ENCODE data around the gene CELF4.
"Not testable (repeated sequence)": the region's sequence is repeated elsewhere in the genome, so short reads cannot be mapped to it uniquely, and the experiment has no call there.

The CELF4 gene

GRCh38 chr18:37467002-37467662 lies 98.5 kb downstream of the CELF4 start:
- Histone ChIP-seq H3K36me3 (replicated peaks) (no peaks in the 10 kb centered on the region), H3K9me3 (no peaks in the 10 kb centered on the region), H3K27me3 (ENCODE audit: low read depth) (peaks cover 10% of the 10 kb centered on the region; the same call in 1 of the 2 replicates), H3K4me1 (no peaks in the 10 kb centered on the region), H3K4me3 (no peak overlapping the region)
- DNase-seq (ENCODE audit: low spot score in 2 of 2), result no peak
- in situ Hi-C loops (cut with MboI; ENCODE audit: low sequenced_read_pairs), result no loop called here

DNA sequence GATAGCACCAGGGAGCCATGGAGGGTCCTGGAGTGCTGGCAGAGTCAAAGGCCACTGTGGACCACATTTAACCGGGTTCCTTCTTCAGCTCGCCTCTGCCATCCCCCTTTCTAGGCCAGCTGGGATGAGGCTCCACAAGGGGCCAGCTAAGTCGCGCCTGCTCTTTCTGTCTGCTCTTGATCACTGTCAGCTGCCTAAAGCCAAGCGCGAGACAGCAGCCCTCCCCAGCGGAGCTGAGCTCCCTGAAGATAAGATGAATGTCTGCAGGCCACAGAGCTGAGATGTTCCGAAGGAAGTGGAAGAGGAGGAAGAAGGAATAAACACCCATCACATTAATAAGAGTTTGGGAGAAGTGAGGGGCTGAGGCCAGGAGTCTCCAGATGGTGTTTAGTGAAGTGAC lies 99.6 kb downstream of the CELF4 start:
- in situ Hi-C loops (cut with MboI; ENCODE audit: low sequenced_read_pairs), result no loop called here
- no peak for DNase-seq (ENCODE audit: low spot score in 2 of 2)
- Histone ChIP-seq H3K9me3 (no peaks in the 10 kb centered on the region), H3K27me3 (ENCODE audit: low read depth) (peaks cover 10% of the 10 kb centered on the region; the same call in 1 of the 2 replicates), H3K4me3 (no peak overlapping the region), H3K4me1 (no peaks in the 10 kb centered on the region), H3K36me3 (replicated peaks) (no peaks in the 10 kb centered on the region)

DNA sequence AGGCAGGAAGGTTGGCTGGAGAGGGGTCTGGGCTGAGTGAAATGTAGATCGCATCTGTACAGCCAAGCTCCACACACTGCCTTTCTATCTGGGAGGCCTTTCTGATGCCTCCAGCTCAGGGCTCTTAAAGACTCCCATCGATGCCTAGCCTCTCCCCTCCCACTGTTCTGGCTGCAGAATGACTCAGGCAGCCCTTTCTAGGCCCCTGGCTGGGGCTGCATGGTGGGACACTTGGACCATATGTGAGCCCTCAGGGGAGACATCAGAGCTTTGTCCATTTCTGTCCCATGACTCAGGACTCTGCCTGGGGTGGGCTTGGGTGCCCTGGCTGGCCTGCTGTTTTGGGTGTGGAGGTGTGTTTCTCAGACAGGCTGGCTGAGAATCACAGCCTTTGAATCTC lies 101.3 kb downstream of the CELF4 start:
- H3K9me3 ChIP-seq, result no peaks in the 10 kb centered on the region

DNA sequence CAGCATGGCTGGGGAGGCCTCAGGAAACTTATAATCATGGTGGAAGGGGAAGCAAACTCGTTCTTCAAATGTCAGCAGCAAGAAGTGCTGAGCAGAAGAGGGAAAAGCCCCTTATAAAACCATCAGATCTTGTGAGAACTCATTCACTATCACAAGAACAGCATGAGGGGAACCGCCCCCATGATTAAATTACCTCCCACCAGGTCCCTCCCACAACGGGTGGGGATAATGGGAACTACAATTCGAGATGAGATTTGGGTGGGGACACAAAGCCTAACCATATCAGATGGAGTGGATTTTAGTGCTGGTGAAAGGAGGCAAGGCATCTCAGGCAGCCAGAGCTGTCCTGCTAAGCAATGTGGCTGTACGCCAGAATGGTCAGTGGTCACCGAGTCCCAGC lies 104.3 kb downstream of the CELF4 start:
- H3K36me3 ChIP-seq (replicated peaks); in situ Hi-C loops (cut with MboI; ENCODE audit: low sequenced_read_pairs); H3K9me3 ChIP-seq; H3K4me1 ChIP-seq; H3K4me3 ChIP-seq; H3K27me3 ChIP-seq (ENCODE audit: low read depth); DNase-seq (ENCODE audit: low spot score in 2 of 2): not testable (repeated sequence)

More for the DNA sequence above, 101.3 kb downstream of the CELF4 start:
- no peaks in the 10 kb centered on the region for H3K27me3 ChIP-seq (ENCODE audit: low read depth)
- no peaks in the 10 kb centered on the region for H3K36me3 ChIP-seq (replicated peaks)
- no peak overlapping the region for H3K4me3 ChIP-seq
- in situ Hi-C loops (cut with MboI; ENCODE audit: low sequenced_read_pairs), result no loop called here
- DNase-seq (ENCODE audit: low spot score in 2 of 2), result no peak
- no peaks in the 10 kb centered on the region for H3K4me1 ChIP-seq

DNA sequence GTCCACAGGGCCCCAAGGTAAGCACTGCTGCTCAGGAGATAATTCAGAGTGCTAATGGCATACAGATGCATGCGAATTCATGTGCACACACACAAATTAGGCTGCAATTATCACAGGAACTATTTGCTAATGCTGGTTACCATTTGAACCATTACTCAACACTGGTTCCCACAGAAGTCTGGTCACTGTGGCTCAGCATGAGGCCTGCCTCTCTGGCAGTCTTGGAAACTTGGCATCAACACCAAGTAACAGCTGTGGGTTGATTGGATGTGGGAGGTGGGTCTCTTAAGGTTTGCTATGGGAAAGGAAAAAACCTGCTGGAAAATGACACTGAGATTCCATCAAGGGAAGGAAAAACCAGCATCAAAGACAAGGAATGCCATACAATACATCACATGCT lies 105.0 kb downstream of the CELF4 start:
- H3K4me3 ChIP-seq, result no peak overlapping the region
- DNase-seq (ENCODE audit: low spot score in 2 of 2), result no peak
- H3K27me3 ChIP-seq (ENCODE audit: low read depth), result no peaks in the 10 kb centered on the region
- in situ Hi-C loops (cut with MboI; ENCODE audit: low sequenced_read_pairs), result no loop called here
- no peaks in the 10 kb centered on the region for H3K9me3 ChIP-seq
- no peaks in the 10 kb centered on the region for H3K4me1 ChIP-seq
- H3K36me3 ChIP-seq (replicated peaks), result no peaks in the 10 kb centered on the region

GRCh38 chr18:37458697-37459096 lies 106.9 kb downstream of the CELF4 start:
- H3K27me3 ChIP-seq (ENCODE audit: low read depth), result no peaks in the 10 kb centered on the region
- in situ Hi-C loops (cut with MboI; ENCODE audit: low sequenced_read_pairs), result no loop called here
- no peak for DNase-seq (ENCODE audit: low spot score in 2 of 2)
- no peaks in the 10 kb centered on the region for H3K4me1 ChIP-seq
- H3K4me3 ChIP-seq, result no peak overlapping the region
- H3K36me3 ChIP-seq (replicated peaks), result no peaks in the 10 kb centered on the region
- H3K9me3 ChIP-seq, result no peaks in the 10 kb centered on the region

- Histone ChIP-seq H3K27me3 (ENCODE audit: low read depth) (no peaks in the 10 kb centered on the region), H3K4me3 (no peak overlapping the region), H3K4me1 (no peaks in the 10 kb centered on the region), H3K9me3 (no peaks in the 10 kb centered on the region), H3K36me3 (replicated peaks) (no peaks in the 10 kb centered on the region)
- no peak for DNase-seq (ENCODE audit: low spot score in 2 of 2)
- in situ Hi-C loops (cut with MboI; ENCODE audit: low sequenced_read_pairs), result no loop called here
These were observed 107.8 kb downstream of the CELF4 start for GRCh38 chr18:37457753-37458152.

DNA sequence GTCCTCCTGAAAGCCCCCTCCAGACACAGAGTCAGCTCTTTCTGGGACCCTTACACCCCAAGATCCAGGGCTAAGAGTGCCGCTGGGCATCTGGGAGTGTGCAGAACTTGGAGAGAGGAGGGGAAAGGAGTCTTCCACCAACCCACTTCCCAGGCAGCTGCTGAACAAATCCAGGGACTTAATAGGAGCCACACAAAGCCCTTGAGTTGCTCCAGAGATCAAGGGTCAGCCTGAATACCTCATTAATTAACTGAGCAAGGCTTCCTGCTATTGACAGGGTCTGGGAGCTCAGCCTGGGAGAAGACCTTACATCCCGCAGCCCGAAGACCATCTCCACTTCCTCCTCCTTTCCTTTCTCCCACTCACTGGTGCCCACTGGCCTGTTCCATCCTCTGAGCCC lies 108.3 kb downstream of the CELF4 start:
- H3K4me1 ChIP-seq, result no peaks in the 10 kb centered on the region
- in situ Hi-C loops (cut with MboI; ENCODE audit: low sequenced_read_pairs), result no loop called here
- no peak for DNase-seq (ENCODE audit: low spot score in 2 of 2)

GRCh38 chr18:37456873-37457272 lies 108.7 kb downstream of the CELF4 start:
- H3K27me3 ChIP-seq (ENCODE audit: low read depth), result no peaks in the 10 kb centered on the region
- no peak overlapping the region for H3K4me3 ChIP-seq
- H3K36me3 ChIP-seq (replicated peaks), result no peaks in the 10 kb centered on the region
- DNase-seq (ENCODE audit: low spot score in 2 of 2), result no peak
- H3K9me3 ChIP-seq, result no peaks in the 10 kb centered on the region
- in situ Hi-C loops (cut with MboI; ENCODE audit: low sequenced_read_pairs), result no loop called here
- H3K4me1 ChIP-seq, result no peaks in the 10 kb centered on the region

More for the DNA sequence above, 108.3 kb downstream of the CELF4 start:
- no peak overlapping the region for H3K4me3 ChIP-seq
- H3K27me3 ChIP-seq (ENCODE audit: low read depth), result no peaks in the 10 kb centered on the region
- no peaks in the 10 kb centered on the region for H3K36me3 ChIP-seq (replicated peaks)
- H3K9me3 ChIP-seq, result no peaks in the 10 kb centered on the region

DNA sequence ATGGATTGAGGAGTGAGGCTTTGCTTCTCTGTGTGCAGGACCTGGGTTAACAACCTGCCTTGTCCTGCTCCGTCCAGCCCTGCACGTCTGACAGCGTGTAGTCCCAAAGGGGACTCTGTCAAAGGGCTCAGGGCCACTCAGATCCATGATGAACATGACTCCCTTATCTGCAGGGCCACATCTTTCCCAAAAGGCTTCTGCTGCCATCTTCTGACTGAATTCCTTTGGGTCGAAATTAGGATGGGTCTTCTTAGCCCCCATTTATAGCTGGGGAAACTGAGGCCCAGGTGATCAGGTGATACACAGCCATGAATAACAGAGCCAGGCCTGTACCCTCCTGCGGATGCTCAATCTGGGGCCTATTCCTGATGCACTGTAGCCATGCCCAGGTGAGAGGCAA lies 109.2 kb downstream of the CELF4 start:
- no peak for DNase-seq (ENCODE audit: low spot score in 2 of 2)
- in situ Hi-C loops (cut with MboI; ENCODE audit: low sequenced_read_pairs), result no loop called here

GRCh38 chr18:37453752-37454151 lies 111.8 kb downstream of the CELF4 start:
- no peaks in the 10 kb centered on the region for H3K4me1 ChIP-seq
- in situ Hi-C loops (cut with MboI; ENCODE audit: low sequenced_read_pairs), result no loop called here
- DNase-seq (ENCODE audit: low spot score in 2 of 2), result no peak
- no peaks in the 10 kb centered on the region for H3K9me3 ChIP-seq
- H3K36me3 ChIP-seq (replicated peaks), result no peaks in the 10 kb centered on the region
- no peak overlapping the region for H3K4me3 ChIP-seq
- H3K27me3 ChIP-seq (ENCODE audit: low read depth), result no peaks in the 10 kb centered on the region

More for the DNA sequence above, 109.2 kb downstream of the CELF4 start:
- H3K9me3 ChIP-seq, result no peaks in the 10 kb centered on the region
- no peaks in the 10 kb centered on the region for H3K27me3 ChIP-seq (ENCODE audit: low read depth)
- no peak overlapping the region for H3K4me3 ChIP-seq
- H3K4me1 ChIP-seq, result no peaks in the 10 kb centered on the region
- no peaks in the 10 kb centered on the region for H3K36me3 ChIP-seq (replicated peaks)

DNA sequence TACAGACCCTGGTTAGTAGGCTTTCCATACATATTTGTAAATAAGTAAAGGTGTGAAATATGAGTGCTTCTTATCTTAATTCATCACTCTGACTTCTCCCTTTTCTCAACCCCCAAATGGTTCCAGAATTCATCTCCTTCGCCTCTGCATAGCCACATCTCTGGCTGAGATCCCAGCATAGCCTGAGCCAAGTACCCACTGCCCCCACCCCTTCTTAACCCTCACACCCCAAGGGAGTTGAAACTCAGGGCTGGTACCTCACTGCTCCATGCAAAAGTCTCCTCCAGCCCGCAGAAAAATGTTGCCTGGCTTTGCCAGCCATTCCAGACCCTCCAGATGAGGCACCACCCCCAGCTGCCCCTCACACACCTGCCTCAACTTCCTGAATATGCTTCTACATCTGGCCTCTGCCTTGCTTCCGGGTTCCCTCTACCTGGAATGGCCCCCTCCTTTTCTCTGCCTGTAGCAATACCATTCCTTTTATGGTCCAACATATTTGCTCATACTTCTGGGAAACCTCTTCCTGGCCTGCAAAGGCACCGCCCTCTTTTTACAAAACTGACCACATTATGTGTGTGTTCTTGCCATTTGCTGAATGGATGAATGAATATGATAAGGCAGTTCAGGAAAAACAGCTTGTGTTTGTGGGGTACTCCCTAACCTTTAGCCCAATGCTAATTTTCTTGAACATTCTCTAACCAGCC lies 112.8 kb downstream of the CELF4 start:
- Histone ChIP-seq H3K9me3 (no peaks in the 10 kb centered on the region), H3K27me3 (ENCODE audit: low read depth) (no peaks in the 10 kb centered on the region), H3K4me1 (no peaks in the 10 kb centered on the region), H3K4me3 (no peak overlapping the region), H3K36me3 (replicated peaks) (no peaks in the 10 kb centered on the region)
- DNase-seq (ENCODE audit: low spot score in 2 of 2), result no peak
- in situ Hi-C loops (cut with MboI; ENCODE audit: low sequenced_read_pairs), result no loop called here

DNA sequence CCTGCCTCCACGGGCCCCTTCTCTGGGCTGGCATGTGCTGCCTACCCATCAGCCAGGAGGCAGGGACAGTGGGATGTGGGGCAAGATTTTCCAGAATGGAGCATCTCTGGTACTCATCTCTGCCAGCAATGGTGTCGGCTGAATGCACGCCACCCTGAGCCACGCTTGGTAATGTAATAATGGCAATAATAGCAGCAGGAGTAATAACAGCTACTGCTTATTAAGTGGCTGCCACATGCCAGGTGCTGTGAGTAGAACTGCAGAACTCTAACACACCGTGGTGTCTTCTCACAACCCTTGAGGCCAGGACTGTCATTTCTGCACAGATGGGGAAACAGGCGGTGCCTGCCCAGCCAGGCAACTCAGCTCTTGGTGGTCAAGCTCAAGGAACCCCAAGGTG lies 113.6 kb downstream of the CELF4 start:
- Histone ChIP-seq H3K36me3 (replicated peaks) (no peaks in the 10 kb centered on the region), H3K4me1 (no peaks in the 10 kb centered on the region), H3K27me3 (ENCODE audit: low read depth) (no peaks in the 10 kb centered on the region), H3K9me3 (no peaks in the 10 kb centered on the region), H3K4me3 (no peak overlapping the region)
- DNase-seq (ENCODE audit: low spot score in 2 of 2), result no peak
- in situ Hi-C loops (cut with MboI; ENCODE audit: low sequenced_read_pairs), result no loop called here

DNA sequence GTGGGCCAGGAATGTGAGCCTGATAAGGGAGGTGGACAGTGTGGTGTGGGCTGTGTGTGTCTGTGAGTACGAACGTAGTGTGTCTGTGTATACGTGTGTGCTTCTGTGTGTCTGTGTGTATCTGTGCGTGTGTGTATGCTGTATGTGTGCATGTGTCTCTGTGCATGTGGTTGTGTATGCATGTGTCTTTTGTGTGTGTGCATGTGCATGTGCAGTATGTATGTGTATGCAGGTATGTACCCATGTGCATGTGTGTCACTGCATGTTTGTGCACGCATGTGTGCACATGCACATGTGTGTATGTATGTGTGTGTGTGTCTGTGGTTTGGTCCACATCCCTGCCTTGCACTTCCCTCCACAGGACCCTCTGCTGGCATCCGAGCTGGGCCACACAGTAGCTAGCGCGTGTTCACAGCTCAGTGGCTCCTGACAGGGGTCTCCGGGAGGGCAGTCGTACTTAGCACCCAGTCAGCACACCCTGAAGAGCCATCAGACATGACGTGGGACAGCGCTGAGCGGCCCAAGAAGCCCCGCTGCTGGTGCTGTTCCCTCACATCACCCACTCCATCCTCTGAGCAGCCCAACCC lies 114.3 kb downstream of the CELF4 start:
- no peaks in the 10 kb centered on the region for H3K27me3 ChIP-seq (ENCODE audit: low read depth)
- in situ Hi-C loops (cut with MboI; ENCODE audit: low sequenced_read_pairs), result no loop called here

More for the DNA sequence above, 114.3 kb downstream of the CELF4 start:
- DNase-seq (ENCODE audit: low spot score in 2 of 2), result no peak
- no peaks in the 10 kb centered on the region for H3K9me3 ChIP-seq
- no peaks in the 10 kb centered on the region for H3K4me1 ChIP-seq
- no peaks in the 10 kb centered on the region for H3K36me3 ChIP-seq (replicated peaks)
- no peak overlapping the region for H3K4me3 ChIP-seq
